Mesodermal cell (in vitro differentiated cells): Measurements from ENCODE around the gene GNRH2.
A peak's percentile ranks its signal among the peaks of the same experiment; 100 is the strongest.
"Not testable (repeated sequence)": the region's sequence is repeated elsewhere in the genome, so short reads cannot be mapped to it uniquely, and the experiment has no call there.

Source experiments
- H3K27ac ChIP-seq: 2 replicates; pipeline ENCODE4 v1.7.0; 2013; ENCODE audit warnings: mild to moderate bottlenecking, low read depth, low read length, moderate library complexity; ENCODE audit not compliant: severe bottlenecking
- H3K36me3 ChIP-seq: 2 replicates; pipeline ENCODE4 v1.7.1; 2013; ENCODE audit warnings: mild to moderate bottlenecking, low read length, moderate library complexity; ENCODE audit not compliant: control insufficient read depth, insufficient read depth
- H3K4me1 ChIP-seq: one replicate; pipeline ENCODE4 v1.7.1; 2013; ENCODE audit warnings: mild to moderate bottlenecking, low read length; ENCODE audit not compliant: insufficient read depth, control insufficient read depth, poor library complexity, severe bottlenecking
- H3K4me3 ChIP-seq: 2 replicates; pipeline ENCODE4 v1.7.0; 2013; ENCODE audit warnings: low read length, control low read depth, mild to moderate bottlenecking; ENCODE audit not compliant: insufficient read depth, poor library complexity, severe bottlenecking; ENCODE audit errors: extremely low read depth
- H3K9me3 ChIP-seq: 2 replicates; pipeline ENCODE4 v1.7.1; 2013; ENCODE audit warnings: mild to moderate bottlenecking, low read length, moderate library complexity; ENCODE audit not compliant: control insufficient read depth
- WGBS, 2 experiments: methylation state at CpG; one replicate each; pipeline ENCODE4 v1.1.5; 2013; ENCODE audit warnings: missing lambda C conversion rate in 2 of 2; ENCODE audit not compliant: insufficient coverage in 2 of 2; 5-methylcytosine and 5-hydroxymethylcytosine counted together

The GNRH2 gene

GRCh38 chr20:3067139-3068014, 24.0 kb downstream of the GNRH2 start:
- no peak overlapping the region for H3K27ac ChIP-seq
- H3K36me3 ChIP-seq, result no peaks in the 10 kb centered on the region
- H3K9me3 ChIP-seq, result no peaks in the 10 kb centered on the region
- peaks cover 8% of the 10 kb centered on the region for H3K4me1 ChIP-seq
- no peak overlapping the region for H3K4me3 ChIP-seq
- WGBS, 2 experiments, result 84 to 86% methylated on average over 17 to 19 of the region's 23 CpGs

GRCh38 chr20:3068075-3068474, 24.7 kb downstream of the GNRH2 start:
- Histone ChIP-seq H3K4me1 (peaks cover 8% of the 10 kb centered on the region), H3K36me3 (no peaks in the 10 kb centered on the region), H3K4me3 (no peak overlapping the region), H3K9me3 (no peaks in the 10 kb centered on the region), H3K27ac (no peak overlapping the region)
- 79 to 81% methylated on average over 8 of the region's 8 CpGs for WGBS, 2 experiments

GRCh38 chr20:3068986-3069900, 25.8 kb downstream of the GNRH2 start:
- H3K4me1 ChIP-seq, result peaks cover 8% of the 10 kb centered on the region
- H3K36me3 ChIP-seq, result no peaks in the 10 kb centered on the region
- no peaks in the 10 kb centered on the region for H3K9me3 ChIP-seq
- H3K4me3 ChIP-seq, result no peak overlapping the region
- 77 to 79% methylated on average over 4 to 5 of the region's 8 CpGs for WGBS, 2 experiments
- H3K27ac ChIP-seq, result no peak overlapping the region

- no peaks in the 10 kb centered on the region for H3K36me3 ChIP-seq
- H3K4me3 ChIP-seq, result no peak overlapping the region
- WGBS, 2 experiments, result 84 to 95% methylated on average over 4 of the region's 4 CpGs
- no peak overlapping the region for H3K27ac ChIP-seq
- no peaks in the 10 kb centered on the region for H3K9me3 ChIP-seq
- peaks cover 8% of the 10 kb centered on the region for H3K4me1 ChIP-seq
Measured at GRCh38 chr20:3070725-3071124, 27.3 kb downstream of the GNRH2 start.

- Histone ChIP-seq H3K27ac (no peak overlapping the region), H3K9me3 (no peaks in the 10 kb centered on the region), H3K4me3 (peak overlapping the region; percentile 20), H3K36me3 (no peaks in the 10 kb centered on the region), H3K4me1 (peaks cover 5% of the 10 kb centered on the region)
- WGBS, 2 experiments, result 92 to 95% methylated on average over 4 to 13 of the region's 16 CpGs
Measured at GRCh38 chr20:3071266-3071609, 27.8 kb downstream of the GNRH2 start.

- H3K36me3 ChIP-seq, result no peaks in the 10 kb centered on the region
- WGBS, 2 experiments, result 26 to 30% methylated on average over 64 to 69 of the region's 95 CpGs
- H3K4me1 ChIP-seq, result peaks cover 3% of the 10 kb centered on the region
- H3K27ac ChIP-seq, result no peak within 1 kb of the TSS
- H3K4me3 ChIP-seq, result peak within 1 kb of the TSS; percentile 20
- no peaks in the 10 kb centered on the region for H3K9me3 ChIP-seq
Measured at GRCh38 chr20:3071610-3072529, 28.4 kb downstream of the GNRH2 start, which contains the start of gene OXT. Gene OXT (plus strand): TSS chr20:3071620. CDS start chr20:3071656, 36 bp downstream.

- Histone ChIP-seq H3K27ac (no peak overlapping the region), H3K9me3 (no peaks in the 10 kb centered on the region), H3K4me1 (no peaks in the 10 kb centered on the region), H3K4me3 (peak overlapping the region; percentile 20), H3K36me3 (no peaks in the 10 kb centered on the region)
- WGBS, 2 experiments, result 89 to 91% methylated on average over 17 to 22 of the region's 22 CpGs
Measured at GRCh38 chr20:3072530-3073250, 29.3 kb downstream of the GNRH2 start.

- not testable (repeated sequence) for H3K27ac ChIP-seq, H3K4me3 ChIP-seq, H3K9me3 ChIP-seq, H3K4me1 ChIP-seq, H3K36me3 ChIP-seq
- WGBS, 2 experiments, result 93 to 94% methylated on average over 4 to 7 of the region's 8 CpGs
Measured at GRCh38 chr20:3073251-3073643, 29.8 kb downstream of the GNRH2 start.

GRCh38 chr20:3074812-3075211, 31.4 kb downstream of the GNRH2 start:
- WGBS, 2 experiments, result 80 to 85% methylated on average over 6 of the region's 6 CpGs
- H3K4me1 ChIP-seq, result no peaks in the 10 kb centered on the region
- H3K9me3 ChIP-seq, result no peaks in the 10 kb centered on the region
- no peak overlapping the region for H3K4me3 ChIP-seq
- no peak overlapping the region for H3K27ac ChIP-seq
- no peaks in the 10 kb centered on the region for H3K36me3 ChIP-seq
